GM21360 (cell line): Measurements from ENCODE around the gene VSIR.
A peak's percentile ranks its signal among the peaks of the same experiment; 100 is the strongest.

ENCODE experiments used
- ATAC-seq: cut with Tn5 transposase; IDR thresholded peaks from one replicate; pipeline ENCODE4 v1.9.1; 2021; ENCODE audit warnings: mild to moderate bottlenecking, moderate library complexity; ENCODE audit not compliant: unreplicated experiment

VSIR gene

GRCh38 chr10:71807557-71808510 lies 34.5 kb upstream of the VSIR start:
- ATAC-seq, result no peak

DNA sequence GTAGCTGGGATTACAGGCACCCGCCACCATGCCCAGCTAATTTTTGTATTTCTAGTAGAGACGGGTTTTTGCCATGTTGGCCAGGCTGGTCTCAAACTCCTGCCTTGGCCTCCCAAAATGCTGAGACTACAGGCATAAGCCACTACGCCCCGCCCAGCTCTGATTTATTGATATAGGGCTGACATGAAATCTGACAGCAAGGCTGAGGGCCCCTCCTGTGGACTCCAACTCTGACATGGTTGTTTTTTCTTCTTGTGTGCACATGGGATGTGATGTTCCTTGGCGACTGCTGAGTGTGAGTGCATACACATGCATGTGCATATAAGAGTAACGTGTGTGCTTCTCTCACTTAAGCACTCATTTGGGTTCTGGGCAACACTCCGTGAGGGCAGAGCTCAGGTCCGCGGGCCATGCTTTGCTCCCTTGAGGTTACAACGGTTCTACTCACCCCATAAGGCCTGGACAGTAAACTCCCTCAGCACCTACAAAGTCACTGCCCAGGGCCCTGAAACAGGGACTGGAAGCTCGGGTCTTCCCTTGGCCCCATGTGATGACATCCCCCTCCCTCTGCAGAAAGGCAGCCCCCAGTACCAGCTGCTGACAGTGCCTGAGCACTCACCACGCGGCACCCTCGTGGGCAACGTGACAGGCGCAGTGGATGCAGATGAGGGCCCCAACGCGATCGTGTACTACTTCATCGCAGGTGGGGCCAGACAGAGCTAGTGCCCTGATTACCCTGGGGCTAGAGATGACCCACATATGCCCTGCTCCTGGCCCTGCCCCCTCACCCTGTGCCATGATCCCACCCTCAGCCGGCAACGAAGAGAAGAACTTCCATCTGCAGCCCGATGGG lies 33.6 kb upstream of the VSIR start:
- ATAC-seq, result no peak

- ATAC-seq, result no peak
These were observed 32.7 kb upstream of the VSIR start for GRCh38 chr10:71805776-71806703.

GRCh38 chr10:71804077-71804476 lies 30.8 kb upstream of the VSIR start:
- no peak for ATAC-seq

- no peak for ATAC-seq
These were observed 29.6 kb upstream of the VSIR start for GRCh38 chr10:71802715-71803488.

DNA sequence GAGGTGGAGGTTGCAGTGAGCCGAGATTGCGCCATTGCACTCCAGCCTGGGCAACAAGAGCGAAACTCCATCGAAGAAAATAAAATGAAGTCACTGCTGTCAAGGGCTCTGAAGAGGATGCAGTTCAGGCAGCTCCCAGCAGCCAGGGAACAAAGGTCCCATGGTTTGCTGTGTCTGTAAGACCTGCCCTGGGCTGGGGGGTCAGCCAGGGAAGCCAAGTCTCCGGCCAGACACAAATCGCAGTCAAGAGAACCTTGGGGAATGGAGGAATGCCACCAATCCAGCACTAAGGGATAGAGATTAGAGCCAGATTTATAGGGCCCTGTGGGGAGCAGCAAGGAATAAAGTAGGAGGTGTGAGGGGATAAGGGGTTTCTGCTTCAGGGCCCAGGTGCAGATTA lies 28.9 kb upstream of the VSIR start:
- no peak for ATAC-seq

GRCh38 chr10:71801361-71801760 lies 28.0 kb upstream of the VSIR start:
- ATAC-seq, result peak; percentile 75

- ATAC-seq, result no peak
These were observed 26.5 kb upstream of the VSIR start for GRCh38 chr10:71799608-71800453.

DNA sequence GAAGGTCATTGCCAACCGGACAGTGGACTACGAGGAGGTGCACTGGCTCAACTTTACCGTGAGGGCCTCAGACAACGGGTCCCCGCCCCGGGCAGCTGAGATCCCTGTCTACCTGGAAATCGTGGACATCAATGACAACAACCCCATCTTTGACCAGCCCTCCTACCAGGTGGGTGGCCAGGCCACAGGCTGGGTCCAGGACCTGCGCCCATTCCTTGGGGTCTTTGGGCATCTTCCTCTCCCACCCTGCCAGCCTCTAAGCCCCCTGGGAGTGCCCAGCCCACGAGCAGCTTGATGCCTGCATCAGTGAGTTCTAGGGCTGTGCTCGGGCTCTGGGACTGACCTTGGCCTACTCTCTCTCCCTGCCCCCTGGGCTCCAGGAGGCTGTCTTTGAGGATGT lies 25.8 kb upstream of the VSIR start:
- no peak for ATAC-seq

DNA sequence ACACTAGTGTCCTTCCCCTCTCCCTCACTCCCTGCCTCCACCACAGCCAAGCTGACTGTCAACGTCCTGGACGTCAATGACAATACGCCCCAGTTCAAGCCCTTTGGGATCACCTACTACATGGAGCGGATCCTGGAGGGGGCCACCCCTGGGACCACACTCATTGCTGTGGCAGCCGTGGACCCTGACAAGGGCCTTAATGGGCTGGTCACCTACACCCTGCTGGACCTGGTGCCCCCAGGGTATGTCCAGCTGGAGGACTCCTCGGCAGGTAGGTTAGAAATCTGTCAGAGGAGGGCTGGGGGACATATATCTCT lies 24.9 kb upstream of the VSIR start:
- no peak for ATAC-seq

DNA sequence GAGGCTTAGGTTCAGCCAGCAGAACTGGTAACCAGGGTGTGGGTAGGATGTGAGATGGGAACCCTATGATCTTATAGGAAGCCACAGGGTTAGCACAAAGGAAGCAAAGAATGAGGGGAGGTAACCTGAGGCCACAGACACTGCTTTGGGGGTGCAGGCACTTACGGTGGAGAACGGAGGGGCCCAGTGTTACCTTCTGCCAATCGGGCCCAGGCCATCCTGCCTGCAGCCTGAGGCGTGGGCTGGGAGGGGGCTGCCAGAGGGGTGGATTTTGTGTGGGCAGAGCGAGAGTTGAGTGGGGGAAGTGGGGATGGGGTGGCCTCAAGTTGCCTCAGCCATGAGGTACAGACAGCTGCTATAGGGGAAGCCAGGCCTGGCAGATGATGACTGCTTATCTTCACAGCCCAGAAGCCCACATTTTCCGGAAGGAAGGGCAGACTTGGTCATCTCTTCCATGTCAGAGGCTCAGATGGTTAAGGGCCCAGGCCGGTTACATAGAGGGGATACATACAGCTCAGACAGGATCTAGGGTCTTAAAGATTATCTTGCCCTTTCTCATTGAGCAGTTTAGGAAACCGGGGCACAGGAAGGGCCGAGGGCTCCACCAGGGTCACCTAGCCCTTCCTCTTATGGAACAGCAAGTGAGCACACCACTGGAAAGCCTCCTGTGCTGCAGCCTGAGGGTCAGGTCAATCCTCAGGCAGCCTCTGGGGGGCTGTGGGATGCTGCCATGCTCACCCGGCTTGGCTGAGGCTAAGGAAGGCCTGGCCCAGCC lies 24.4 kb upstream of the VSIR start:
- ATAC-seq, result no peak

GRCh38 chr10:71796749-71797405 lies 23.6 kb upstream of the VSIR start:
- no peak for ATAC-seq

DNA sequence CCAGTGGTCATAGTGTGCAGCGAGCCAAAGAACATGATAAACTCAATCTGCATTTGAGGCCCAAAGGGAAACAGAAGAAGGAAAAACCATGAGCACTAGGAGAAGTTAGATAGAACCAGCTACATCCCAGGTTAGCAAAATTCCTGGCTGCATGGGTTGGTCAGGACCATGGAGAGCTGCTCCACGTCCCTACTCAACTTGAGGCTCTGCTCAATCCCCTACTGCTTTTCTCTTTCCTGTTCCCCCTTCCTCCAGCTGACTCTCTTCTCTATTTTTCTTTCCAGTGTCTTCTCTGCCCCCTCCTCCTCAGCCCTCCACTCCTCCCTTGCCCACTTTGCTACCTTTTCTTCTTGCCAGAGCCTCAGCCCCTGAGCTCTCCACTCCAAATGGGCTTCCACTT lies 21.9 kb upstream of the VSIR start:
- no peak for ATAC-seq

DNA sequence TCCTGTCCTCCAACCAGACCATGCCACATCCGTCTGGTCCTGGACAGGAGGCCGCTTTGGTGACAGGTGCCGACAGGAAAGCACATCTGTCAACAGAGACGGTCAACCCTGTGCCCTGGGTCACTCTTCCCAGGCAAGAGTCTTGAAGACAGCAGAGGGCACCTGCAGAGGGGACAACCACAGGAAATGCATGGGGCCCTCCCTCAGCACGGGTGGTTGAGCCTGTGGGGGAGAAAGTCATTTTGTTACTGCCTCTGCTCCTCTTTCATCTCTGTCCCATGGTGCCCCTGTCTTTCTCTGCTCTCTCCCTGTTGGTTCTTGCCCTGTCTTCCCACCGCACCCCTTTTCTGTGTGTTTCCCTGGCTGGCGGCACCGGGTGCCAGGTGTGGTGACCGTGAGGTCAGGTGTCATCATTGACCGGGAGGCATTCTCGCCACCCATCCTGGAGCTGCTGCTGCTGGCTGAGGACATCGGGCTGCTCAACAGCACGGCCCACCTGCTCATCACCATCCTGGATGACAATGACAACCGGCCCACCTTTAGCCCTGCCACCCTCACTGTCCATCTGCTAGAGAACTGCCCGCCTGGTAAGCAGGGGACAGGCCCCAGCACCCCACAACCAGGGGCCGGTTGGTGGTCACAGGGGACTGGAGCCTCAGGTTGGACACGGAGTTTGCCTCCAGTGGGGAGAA lies 17.6 kb upstream of the VSIR start:
- ATAC-seq, result no peak

- no peak for ATAC-seq
These were observed 16.6 kb upstream of the VSIR start for GRCh38 chr10:71789871-71790270.

DNA sequence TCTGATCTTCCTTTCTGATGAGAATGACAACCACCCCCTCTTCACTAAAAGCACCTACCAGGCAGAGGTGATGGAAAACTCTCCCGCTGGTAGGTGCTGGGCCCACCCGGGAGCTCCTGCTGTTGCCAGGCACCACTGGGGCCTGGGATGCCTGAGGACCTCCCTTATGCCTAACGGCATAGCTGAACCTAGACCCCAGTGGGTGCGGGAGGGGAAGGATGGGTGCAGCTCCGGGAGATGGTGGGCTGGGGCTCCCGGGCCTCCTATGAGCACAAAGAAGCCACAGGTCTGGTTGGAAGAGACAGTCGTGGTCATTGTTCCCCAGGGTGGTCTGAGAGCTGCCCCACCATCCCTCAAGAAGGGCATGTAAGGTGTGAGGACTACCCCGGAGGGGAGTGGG lies 15.6 kb upstream of the VSIR start:
- no peak for ATAC-seq

GRCh38 chr10:71784679-71785272 lies 11.5 kb upstream of the VSIR start:
- ATAC-seq, result no peak
